Hematopoietic multipotent progenitor cell treated with erythropoietin and hydrocortisone succinate and interleukin-3 and kit ligand, for 15 days (in vitro differentiated cells): ENCODE results near the gene THSD4.

Experiments
- DNase-seq: peaks from one replicate; pipeline ENCODE4 v3.0.0-alpha.2; 2015; ENCODE audit warnings: low spot score

Gene THSD4

GRCh38 chr15:71225851-71226250, 110.6 kb downstream of the THSD4 start:
- no peak for DNase-seq

GRCh38 chr15:71226536-71227455, 111.5 kb downstream of the THSD4 start:
- DNase-seq, result no peak

DNA sequence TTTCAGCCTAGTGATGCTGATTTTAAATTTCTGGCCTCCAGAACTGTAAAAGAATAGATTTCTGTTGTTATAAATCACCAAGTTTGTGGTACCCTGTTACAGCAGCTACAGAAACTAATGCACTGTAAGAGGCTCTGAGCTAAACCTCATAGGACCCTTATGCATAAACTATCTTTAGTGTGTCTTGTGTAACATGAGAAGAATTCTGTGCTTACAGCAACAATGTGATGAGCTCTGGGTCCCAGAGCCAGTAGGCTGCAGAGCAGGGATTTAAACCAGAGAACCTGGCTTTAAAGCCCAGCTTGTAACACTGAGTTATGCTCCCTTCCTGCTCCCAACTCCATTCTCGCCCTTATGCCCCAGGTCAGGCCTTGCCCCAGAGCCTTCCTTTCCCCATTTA, 113.1 kb downstream of the THSD4 start:
- DNase-seq, result no peak

DNA sequence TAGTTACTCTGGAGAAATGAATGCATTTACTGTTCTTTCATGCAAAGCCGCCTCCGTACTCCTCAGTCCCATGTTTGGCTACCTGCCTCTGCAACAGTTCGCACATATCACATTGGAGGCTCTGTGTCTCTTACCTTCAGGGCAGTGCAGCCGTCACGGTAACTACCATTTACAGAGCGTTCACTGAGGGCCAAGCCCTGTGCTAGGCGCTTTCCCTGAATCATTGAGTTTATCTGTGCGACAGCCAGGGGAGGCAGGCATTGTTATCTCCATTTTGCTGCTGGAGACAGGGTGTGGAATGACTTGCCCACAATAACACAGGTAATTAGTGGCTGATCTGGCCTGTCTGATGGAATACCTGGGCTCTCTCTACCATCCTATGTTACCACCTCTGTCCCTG, 115.0 kb downstream of the THSD4 start:
- DNase-seq, result no peak

GRCh38 chr15:71231758-71232157, 116.5 kb downstream of the THSD4 start:
- DNase-seq, result no peak

GRCh38 chr15:71232411-71232810, 117.1 kb downstream of the THSD4 start:
- DNase-seq, result no peak

DNA sequence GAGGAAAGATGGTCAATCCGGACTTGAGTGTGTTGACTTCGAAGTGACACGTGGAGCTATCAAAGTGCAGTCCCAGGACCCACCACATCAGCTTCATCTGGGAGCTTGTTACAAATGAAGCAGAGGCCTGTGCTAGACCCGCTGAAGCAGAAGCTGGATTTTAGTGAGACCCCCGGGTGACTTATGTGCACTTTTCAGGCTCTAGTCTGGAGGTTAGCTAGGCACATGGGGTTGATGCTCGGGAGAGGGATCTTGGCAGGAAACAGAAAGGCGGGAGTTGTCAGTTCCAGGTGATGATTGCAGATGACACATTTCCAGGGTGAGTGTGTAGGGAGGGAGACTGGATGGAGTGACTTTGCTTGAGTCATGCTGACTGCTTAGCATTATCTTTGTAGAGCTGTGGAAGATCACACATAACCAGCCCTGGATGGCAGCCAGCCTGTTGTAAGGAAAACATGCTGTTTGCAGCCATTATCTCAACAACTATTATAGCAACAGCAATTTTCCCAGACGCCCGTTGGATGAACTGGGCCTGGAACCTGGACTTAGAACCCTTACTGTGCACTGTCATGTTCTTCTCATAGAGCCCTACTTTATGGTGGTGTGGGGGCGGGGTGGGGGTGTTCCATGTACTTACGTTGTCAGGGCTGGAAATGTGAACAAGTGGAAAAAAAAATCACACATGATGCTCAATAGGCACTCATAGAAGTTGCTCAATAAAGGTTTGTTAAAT, 122.4 kb downstream of the THSD4 start:
- DNase-seq, result no peak

DNA sequence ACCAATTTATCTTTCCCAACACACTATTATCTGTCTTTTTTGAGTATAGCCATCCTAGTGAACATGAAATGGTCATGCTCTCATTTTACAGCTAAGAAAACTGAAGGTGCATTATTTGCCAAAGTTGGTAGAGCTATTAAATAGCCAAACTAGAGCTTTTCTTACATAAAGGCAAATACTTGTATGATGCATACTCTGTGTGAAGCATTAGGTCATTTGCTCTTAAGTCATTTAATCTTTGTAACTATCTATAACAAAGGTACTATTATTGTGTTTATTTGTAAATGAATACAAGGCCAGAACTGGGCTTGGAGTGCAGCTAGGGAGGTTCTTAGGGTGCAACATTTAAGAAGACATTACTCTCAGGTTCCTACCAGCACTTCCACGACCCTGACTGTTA, 123.7 kb downstream of the THSD4 start:
- DNase-seq, result no peak

DNA sequence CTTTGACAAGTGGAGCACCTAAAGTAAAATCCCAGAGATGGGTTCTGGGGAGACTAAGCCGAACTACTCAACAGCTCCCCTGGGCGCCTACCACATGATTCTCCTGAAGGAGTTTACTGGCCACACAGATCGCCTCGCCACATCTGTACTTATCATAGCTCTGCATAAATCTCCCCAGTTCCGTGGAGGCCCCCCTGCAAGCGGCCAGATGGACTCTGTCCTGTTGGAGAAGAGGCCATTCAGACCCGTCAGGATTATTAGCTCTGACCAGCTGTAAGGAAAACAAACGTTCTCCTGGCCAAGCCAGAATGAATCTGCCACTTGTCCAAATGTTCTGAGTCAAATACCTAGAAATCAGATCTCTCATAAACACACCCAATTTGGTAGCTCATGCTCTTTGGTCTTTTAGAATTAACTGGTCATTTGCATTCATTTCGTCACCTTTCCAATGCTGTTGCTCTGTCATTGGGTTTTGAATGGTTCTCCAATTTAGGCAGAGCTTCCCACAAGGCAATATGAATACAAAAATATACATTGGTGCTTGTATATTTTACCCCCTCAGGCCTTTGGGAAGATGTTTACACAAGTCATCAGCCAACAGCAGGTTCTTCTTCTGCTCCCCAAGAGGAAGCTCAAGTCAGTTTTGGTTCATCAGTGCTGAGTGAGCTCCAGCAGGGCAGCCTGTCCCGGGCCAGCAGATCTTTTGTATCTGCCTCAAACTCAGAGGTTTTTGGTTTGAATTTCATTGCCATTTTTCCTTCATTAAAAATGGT, 124.5 kb downstream of the THSD4 start:
- no peak for DNase-seq

DNA sequence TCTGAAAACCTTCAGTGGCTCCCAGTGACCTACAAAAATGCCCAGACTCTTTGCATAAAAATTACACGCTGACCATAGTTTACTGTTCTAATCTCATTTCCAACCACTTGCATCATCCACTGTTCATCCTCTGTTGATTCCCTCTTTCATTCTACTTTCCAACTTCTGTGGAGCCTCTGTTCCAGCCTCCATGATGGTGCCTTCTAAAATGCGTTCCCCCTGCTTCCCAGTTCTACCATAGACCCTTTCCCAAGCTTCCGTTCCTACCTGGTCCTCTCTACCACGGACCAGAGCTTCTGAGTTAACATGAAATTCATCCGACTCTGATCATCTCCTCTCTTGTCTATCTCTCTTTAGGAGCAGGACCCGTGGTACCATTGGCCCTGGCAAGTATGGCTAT, 127.0 kb downstream of the THSD4 start:
- DNase-seq, result no peak

GRCh38 chr15:71244250-71244649, 129.0 kb downstream of the THSD4 start:
- no peak for DNase-seq

DNA sequence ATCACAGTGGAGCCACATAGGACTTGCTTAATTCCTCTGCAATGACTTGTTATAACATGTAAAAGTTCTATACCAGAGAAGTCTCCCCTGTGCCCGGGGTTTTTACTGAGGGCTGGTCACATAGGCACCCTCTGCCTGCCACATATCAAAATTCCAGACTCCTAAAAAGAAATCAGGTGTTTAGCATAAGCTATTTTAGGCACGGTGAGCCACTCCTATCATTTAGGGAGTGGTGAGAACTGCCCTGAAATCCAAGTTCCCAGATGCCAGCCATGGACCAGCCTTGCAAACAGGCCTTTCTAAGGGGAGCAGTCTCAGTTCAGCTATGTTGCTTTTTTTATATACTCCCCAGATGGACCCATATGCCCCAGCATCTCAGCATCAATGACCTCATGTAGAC, 130.3 kb downstream of the THSD4 start:
- no peak for DNase-seq

- DNase-seq, result no peak
Observed at GRCh38 chr15:71248386-71248785, 133.1 kb downstream of the THSD4 start.

- no peak for DNase-seq
Observed at GRCh38 chr15:71249986-71250385, 134.7 kb downstream of the THSD4 start.

DNA sequence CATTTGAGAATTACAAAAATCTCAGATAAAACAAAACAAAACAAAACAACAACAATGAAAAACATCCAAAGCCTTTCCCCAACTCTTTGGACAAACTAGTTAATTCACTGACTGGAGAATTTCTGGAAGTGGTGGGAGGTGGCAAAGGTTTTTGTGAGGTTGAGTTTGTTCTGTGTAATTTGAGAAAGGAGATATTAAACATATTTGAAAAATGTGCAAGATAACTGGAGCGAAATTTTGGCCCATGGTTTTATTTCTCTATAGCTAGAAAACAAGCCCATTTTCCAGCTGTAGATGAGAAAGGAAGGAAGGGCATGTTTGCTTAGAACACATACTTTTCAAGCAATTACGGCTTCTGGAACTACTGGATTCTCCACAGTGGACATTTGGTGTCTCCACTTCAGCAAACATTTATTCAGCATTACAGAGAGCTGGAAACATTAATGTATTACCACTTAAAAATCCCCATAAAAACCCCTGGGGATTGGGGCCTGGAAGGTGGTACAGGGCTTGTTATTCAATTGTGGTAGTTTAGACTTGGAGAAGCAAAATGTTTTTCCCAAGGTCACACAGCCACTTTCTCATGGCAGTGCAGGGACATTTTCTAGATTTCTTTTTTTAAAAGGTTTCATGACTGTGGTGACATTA, 135.8 kb downstream of the THSD4 start:
- no peak for DNase-seq

DNA sequence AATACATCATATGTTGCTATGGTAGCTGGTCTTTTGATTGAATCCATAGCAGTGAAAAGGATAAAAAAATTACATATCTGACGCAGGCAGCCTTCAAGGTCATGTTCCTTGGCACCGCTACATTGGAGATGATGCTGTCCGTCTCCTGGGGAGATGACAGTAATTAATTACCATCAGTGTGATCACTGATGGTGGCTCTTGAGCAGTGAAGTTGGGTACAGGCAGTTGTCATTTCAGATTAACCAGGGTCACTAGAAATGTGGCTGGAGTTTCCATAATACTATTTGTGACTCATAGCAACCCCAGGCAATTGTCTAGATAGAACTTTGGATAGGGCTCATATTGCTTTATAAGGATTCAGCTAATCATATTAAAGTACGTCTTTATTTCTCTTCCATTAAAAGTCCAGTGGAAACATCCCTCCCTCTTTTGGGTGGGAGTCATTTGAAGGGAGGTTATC, 136.3 kb downstream of the THSD4 start:
- DNase-seq, result no peak

- no peak for DNase-seq
Observed at GRCh38 chr15:71252044-71252739, 136.9 kb downstream of the THSD4 start.

DNA sequence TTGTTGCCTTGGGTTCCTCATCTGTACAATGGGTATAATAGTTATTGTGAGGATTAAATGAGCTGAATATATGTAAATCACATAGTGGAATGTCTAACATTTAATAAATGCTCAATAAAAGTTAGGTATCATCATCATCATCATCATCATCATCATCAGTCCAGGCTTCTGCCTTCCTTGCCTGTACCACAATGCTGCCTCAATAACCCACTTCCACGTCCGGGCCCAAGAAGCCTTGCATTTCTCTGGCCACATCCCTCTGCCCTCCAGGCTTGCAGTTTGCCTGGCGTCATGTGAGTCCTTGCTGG, 137.4 kb downstream of the THSD4 start:
- no peak for DNase-seq

GRCh38 chr15:71254491-71254890, 139.2 kb downstream of the THSD4 start:
- no peak for DNase-seq

DNA sequence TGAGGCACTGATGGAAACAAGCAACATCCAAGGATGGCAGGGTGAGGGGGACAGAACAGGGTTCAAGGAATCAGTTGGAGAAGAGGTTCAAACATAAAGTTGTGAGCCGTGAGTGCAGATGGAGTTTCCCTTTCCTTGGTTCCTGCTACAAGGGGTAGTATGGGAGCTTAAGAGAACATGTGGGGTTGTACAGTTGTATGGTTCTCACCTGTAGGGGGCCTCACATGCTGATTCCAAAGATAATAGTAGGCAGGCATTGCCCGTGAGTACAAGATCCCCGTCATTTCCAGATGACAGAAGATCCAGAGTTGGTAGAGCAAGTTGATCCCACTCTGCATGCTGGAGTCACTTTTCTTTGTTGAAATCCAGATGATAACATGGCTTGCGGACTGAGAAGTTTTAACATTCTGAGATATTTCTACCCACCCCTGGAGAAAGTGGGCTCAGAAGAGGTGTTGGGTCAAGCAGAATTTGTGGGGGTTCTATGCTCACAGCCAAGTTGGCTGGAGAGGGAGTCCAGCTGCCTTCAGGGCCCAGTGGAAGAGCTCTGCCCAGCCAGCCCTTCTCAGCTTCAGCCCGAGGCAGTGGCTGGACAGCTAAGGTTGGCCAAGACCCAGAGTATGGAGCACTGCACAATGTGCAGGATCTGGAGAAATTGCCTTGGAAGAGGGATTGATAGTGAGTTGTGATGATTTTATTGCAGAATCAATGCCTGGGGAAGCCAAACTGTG, 141.8 kb downstream of the THSD4 start:
- no peak for DNase-seq

DNA sequence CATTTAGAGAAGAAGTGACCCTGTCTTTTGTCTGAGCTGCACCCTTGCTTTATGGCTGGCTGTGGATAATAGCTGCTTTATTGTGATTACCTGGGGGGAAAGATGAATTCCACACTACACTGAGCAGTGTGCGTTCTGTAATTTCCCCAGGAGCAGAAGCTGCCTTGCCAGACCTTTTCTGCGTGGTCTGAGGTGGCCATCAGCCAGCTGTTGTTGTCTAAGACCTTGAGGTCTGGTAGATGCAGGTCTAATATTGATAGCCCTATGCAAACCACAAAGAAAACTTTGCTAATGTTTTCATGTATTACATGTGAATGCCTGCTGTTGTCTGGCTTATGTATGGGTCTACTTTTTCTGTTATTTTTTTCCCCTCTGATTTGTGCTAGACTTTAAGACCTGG, 144.6 kb downstream of the THSD4 start:
- DNase-seq, result no peak
